NCI-H446 (cell line): ENCODE results near the gene CHRM2.
"Not testable (repeated sequence)": the region's sequence is repeated elsewhere in the genome, so short reads cannot be mapped to it uniquely, and the experiment has no call there.

Experiments used
- DNase-seq, 2 experiments: peaks; one replicate each; lab custom pipeline; 2025; lab: John Stamatoyannopoulos, UW

CHRM2 gene

DNA sequence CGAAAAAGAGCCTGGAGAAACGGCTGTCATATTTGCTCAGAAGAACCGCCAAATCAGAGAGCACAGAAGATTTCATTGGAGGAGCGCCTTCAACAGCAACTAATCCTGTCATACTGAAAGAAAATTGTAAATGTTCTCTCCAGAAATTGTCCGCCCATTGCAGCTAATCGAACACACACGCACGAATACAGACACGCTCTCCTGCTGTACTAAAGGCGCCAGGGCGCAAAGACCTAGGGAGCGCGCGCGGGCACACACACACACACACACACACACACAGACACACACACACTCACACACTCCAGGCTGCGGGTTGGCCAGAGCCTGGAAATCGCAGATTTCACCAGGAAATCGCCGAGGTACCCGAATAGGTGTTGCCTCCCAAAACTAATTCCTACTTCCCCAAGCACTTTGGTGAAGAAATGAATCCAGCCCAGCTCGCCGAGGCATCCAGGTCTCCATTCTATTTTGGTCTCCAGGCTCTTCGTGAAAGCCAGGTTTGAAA, at the start of gene CHRM2:
CHRM2 (plus strand) TSS at position 157 of the 505 bp plus-strand sequence. CDS start 146,214 bp downstream, outside the sequence.
- no peak for DNase-seq

DNA sequence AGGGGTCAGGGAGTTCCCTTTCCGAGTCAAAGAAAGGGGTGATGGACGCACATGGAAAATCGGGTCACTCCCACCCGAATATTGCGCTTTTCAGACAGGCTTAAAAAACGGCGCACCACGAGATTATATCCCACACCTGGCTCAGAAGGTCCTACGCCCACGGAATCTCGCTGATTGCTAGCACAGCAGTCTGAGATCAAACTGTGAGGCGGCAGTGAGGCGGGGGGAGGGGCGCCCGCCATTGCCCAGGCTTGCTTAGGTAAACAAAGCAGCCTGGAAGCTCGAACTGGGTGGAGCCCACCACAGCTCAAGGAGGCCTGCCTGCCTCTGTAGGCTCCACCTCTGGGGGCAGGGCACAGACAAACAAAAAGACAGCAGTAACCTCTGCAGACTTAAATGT, 37.1 kb upstream of the CHRM2 start:
- not testable (repeated sequence) for DNase-seq

DNA sequence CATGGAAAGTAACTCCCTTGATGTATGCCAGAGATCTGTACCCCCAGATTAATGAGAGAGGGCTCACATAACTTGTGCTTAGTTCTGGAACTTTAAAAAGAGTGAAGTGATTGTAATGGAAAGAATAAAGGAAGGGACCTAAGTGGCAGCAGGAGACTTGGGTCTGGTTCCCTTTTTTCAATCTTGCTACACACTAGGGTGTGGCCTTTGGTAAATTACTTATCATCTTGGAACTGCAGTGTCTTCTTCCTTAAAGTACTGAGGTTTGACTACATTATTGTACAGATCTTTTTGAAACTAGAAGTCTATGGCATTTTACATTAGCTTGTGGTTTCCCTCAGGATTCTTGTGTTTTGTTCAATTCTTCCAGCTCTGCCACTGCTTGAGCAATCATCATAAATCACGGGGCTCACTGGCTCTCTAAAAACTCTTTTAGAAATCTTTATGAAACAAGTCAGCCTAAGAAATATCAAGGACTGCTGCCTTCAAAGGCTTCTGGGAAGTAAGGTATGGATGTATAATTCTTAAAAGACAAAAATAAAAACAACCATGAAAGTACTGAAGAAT, 22.5 kb upstream of the CHRM2 start:
- no peak for DNase-seq

DNA sequence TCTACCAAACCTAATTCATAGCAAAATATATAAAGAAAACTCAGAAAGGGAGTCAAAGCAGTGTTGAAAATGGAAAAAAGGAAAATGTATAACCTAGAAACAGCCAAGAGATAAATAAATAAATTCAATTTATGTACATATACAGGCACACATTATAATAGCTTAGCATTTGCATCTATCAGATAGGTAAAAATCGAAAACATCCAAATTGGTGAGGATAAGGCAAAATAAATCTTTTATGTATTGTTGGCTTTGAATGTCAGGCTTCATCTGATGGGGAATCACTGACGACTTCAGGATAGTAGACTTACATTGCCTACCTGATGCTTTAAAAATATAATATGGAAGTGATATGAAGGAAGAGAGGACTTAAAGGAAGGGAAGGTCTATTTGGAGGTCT, 20.6 kb upstream of the CHRM2 start:
- DNase-seq: no peak

- DNase-seq: no peak
These were observed 14.8 kb upstream of the CHRM2 start for GRCh38 chr7:136853654-136854053.

DNA sequence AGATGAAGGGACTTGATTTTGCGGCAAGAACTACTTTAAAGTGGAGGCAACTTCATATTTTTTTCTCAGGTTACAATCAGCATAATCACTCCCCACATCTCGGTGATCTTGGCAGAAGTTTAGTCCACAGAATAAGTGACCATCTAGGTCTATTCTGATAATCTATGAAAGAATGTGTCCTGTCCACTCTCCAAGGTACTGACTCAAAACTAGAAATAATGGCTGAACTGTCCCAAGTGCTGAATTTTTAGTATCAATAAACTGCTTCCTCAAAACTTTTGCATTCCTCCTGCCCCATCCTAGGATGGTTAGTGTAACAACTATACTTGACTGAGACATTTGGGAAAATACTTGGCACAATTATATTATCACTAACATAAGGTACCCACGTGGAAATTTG, 10.9 kb upstream of the CHRM2 start:
- DNase-seq: no peak

GRCh38 chr7:136859803-136860202, 8.6 kb upstream of the CHRM2 start:
- no peak for DNase-seq

DNA sequence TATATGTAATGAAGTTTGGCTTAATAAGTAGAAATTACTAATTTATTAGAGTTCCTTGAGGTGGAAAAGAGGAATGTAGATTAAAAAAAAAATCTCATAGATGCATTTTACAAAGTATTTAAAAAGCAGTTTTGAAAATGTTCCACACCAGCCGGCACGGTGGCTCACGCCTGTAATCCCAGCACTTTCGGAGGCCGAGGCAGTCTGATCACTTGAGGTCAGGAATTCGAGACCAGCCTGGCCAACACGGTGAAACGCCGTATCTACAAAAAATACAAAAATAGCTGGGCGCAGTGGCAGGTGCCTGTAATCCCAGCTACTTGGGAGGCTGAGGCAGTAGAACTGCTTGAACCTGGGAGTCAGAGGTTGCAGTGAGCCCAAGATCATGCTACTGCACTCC, 3.2 kb upstream of the CHRM2 start:
- DNase-seq: no peak

GRCh38 chr7:136865777-136866176, 2.7 kb upstream of the CHRM2 start:
- no peak for DNase-seq

GRCh38 chr7:136869001-136869961, 829 bp downstream of the CHRM2 start:
- no peak for DNase-seq

DNA sequence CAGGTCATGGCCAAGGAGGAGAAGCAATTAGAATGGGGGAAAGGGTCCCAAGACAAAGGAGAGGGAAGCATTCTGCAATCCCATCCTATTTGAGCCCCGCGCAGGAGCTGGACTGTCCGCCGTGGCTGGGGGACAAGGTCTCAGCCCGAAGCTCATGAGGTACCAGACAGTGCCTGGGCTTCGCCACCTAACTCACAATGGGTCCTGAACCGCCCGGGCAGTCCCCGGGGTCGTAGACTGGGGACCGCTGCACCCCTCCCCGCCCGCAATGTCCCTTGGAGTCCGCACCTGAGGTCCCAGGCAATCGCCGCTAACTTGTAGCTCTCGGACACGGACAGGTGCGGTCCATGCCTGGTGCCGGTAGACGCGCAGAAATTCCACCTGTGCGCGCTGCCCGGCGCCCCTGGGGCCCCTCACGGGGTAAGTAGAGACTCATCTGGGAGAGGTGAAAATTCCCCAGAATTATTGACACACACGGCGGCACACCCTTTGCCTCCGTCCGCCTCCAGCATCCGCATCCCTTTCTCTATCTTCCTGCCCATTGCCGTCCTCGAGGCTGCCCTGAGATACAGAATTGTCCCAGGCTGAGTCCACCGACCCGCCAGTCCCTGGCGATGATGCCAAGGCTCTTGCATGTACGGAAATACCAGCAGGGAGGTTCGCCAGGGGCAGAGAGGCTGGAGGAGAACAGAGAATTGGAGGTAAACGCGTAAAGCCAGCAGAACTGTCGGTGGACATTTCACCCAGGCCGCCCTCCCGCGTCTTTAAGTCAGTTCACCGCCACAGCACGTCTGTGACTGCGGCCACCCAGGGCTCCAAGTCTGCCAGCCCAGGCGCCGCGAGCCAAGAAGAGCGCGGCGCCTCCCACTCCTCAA, 1.8 kb downstream of the CHRM2 start:
- no peak for DNase-seq

GRCh38 chr7:136870866-136871487, 2.5 kb downstream of the CHRM2 start:
- DNase-seq: no peak

GRCh38 chr7:136874393-136875032, 6.1 kb downstream of the CHRM2 start:
- peak in 1 of 2 experiments; percentile 6 for DNase-seq

DNA sequence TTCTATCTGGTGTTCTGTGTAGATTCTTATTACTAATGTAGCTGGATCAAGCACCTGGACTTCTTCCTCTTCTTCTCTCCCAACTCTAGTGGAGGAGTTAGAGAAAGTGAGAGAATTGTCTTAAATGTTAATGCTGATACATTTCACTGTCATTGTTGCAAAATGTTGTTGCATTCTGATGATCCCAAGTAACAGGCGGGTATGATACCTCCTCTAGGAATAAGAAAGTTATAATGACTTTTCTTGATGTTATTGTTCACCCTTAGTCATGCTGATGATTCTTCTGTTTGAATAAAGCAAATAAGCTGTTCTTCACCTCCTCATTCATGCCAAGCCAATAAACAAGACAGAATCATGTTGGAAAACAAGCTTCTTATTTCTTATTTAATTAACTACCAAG, 9.1 kb downstream of the CHRM2 start:
- no peak for DNase-seq

DNA sequence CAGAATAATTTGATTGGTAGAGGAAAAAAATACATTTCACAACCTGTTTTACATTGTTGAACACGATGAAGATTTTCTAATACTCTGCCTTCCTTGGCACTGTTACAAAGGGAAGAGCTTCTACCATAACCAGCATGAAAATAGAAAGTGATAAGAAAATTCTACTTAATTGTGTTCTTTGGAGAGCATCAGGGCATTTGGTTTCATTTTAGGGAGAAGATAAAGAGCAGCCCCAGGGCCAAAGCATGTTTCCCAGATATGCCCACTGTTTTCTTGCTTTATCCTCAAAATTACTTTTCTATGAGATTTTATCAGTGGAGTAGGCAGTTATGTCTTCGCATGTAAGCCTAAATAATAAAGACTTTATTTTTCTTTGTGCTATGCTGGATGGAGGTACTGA, 9.5 kb downstream of the CHRM2 start:
- no peak for DNase-seq

- no peak for DNase-seq
These were observed 10.4 kb downstream of the CHRM2 start for GRCh38 chr7:136878878-136879277.

DNA sequence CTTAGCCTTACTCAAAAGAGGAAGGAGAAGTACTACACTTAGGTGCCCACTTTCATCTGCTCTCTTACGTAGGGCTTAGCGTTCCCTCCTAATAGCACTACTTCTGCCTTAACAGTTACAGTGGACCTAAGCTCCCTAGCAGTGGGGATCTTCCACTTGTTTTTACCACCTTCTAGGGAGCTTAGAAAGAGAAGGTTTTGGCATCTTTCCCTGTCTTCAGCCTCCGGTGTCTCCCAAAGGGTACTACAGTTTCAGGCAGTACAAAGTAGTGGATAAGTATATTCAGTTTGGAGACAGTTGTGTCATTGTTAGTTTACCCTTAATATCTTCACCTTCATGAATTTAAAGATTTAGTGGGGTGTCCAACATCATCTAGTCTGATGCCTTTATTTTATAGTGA, 14.6 kb downstream of the CHRM2 start:
- no peak for DNase-seq

DNA sequence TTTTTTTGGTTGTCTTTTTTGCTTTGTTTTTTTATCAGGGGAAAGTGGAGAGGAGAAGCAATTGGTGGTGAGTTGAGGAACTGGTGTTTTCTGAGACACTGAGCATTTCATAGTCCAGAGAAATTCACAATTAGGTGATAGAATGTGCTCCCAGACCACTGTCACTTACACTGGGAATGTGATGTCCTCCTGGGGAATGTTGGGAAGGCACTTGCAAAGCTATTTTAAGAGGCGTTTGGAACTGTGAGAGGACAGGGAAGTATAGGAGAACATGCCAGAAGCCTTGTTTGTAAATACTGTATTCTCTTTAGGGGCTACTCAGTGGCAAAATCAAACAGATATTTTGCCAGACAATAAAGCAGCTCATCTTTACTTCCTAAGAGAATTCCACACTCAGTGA, 16.0 kb downstream of the CHRM2 start:
- DNase-seq: no peak

GRCh38 chr7:136887317-136887716, 18.9 kb downstream of the CHRM2 start:
- DNase-seq: no peak

- no peak for DNase-seq
These were observed 21.9 kb downstream of the CHRM2 start for GRCh38 chr7:136890399-136890798.

DNA sequence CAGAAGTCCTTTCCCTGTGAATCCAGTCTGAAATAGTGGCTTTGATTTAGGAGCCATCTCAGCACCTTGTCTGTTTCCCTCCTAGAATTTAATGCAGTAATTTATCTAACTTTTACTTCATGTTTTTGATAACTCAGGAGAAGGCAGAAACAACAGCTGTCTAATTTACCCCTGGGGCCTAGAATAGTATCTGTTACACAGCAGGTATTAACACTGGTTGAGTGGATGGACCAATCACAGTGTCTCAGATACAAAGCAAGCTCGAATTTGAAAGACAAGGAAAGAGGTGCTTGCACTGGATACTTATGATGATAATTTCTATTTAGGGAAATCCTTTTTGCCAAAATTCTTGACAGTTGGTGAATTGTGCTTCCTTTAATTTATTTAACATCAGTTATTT, 23.4 kb downstream of the CHRM2 start:
- no peak for DNase-seq
